PFSK-1 (cell line): ENCODE results near the gene SGO2.

Experiments used
- FOXP2 ChIP-seq: optimal IDR thresholded peaks from 2 replicates; pipeline ENCODE3; 2011; ENCODE audit warnings: borderline replicate concordance, control low read depth, inconsistent platforms; ENCODE audit not compliant: insufficient read depth; ENCODE audit errors: extremely low read length, extremely low read depth
- POLR2AphosphoS5 ChIP-seq: IDR thresholded peaks from 2 replicates; pipeline ENCODE4 v1.6.1; 2012; ENCODE audit warnings: low read depth, mild to moderate bottlenecking, control low read depth, low read length, moderate library complexity
- REST ChIP-seq, 2 experiments: IDR thresholded peaks; 2 replicates each; pipeline versions ENCODE4 v1.6.1 to v1.8.0; 2011 to 2012; ENCODE audit warnings: low read depth in 2 of 2, low read length in 2 of 2, control low read depth in 1 of 2, inconsistent platforms in 1 of 2, mild to moderate bottlenecking in 1 of 2, moderate library complexity in 1 of 2; ENCODE audit not compliant: insufficient read depth in 1 of 2
- SIN3A ChIP-seq: IDR thresholded peaks from 2 replicates; pipeline ENCODE4 v1.6.1; 2012; ENCODE audit warnings: mild to moderate bottlenecking, low read length, moderate library complexity, borderline replicate concordance; ENCODE audit not compliant: insufficient read depth
- TAF1 ChIP-seq: IDR thresholded peaks from 2 replicates; pipeline ENCODE4 v1.6.1; 2012; ENCODE audit warnings: low read length, control low read depth, borderline replicate concordance; ENCODE audit not compliant: insufficient read depth

Gene SGO2

GRCh38 chr2:200523158-200523557, 2.8 kb upstream of the SGO2 start:
- no peak for TF ChIP-seq SIN3A
- no peak for TF ChIP-seq TAF1
- no peak for TF ChIP-seq REST (IDR thresholded peaks at IDR 0.05; ENCODE audit: insufficient read depth in 1 of 2, low read depth in 2 of 2, low read length in 2 of 2)
- no peak for TF ChIP-seq FOXP2
- no peak for TF ChIP-seq POLR2AphosphoS5

- no peak for TF ChIP-seq TAF1
These were observed 2.4 kb upstream of the SGO2 start for GRCh38 chr2:200523604-200524003.

- no peak for TF ChIP-seq FOXP2
- TF ChIP-seq REST (IDR thresholded peaks at IDR 0.05; ENCODE audit: insufficient read depth in 1 of 2, low read depth in 2 of 2, low read length in 2 of 2) = no peak
- no peak for TF ChIP-seq TAF1
- no peak for TF ChIP-seq POLR2AphosphoS5
- TF ChIP-seq SIN3A = no peak
These were observed 941 bp upstream of the SGO2 start for GRCh38 chr2:200525066-200525465.

- no peak for TF ChIP-seq SIN3A
- no peak for TF ChIP-seq POLR2AphosphoS5
- TF ChIP-seq FOXP2 = no peak
- no peak for TF ChIP-seq TAF1
- no peak for TF ChIP-seq REST (IDR thresholded peaks at IDR 0.05; ENCODE audit: insufficient read depth in 1 of 2, low read depth in 2 of 2, low read length in 2 of 2)
These were observed 491 bp upstream of the SGO2 start for GRCh38 chr2:200525551-200525881.

- TF ChIP-seq REST (IDR thresholded peaks at IDR 0.05; ENCODE audit: insufficient read depth in 1 of 2, low read depth in 2 of 2, low read length in 2 of 2) = no peak
- TF ChIP-seq FOXP2 = no peak
- TF ChIP-seq SIN3A = no peak
- no peak for TF ChIP-seq POLR2AphosphoS5
- TF ChIP-seq TAF1 = no peak
These were observed 2.2 kb downstream of the SGO2 start for GRCh38 chr2:200528228-200528627.

GRCh38 chr2:200533754-200534153, 7.7 kb downstream of the SGO2 start:
- TF ChIP-seq FOXP2 = no peak
- no peak for TF ChIP-seq TAF1
- no peak for TF ChIP-seq POLR2AphosphoS5
- TF ChIP-seq SIN3A = no peak
- TF ChIP-seq REST (IDR thresholded peaks at IDR 0.05; ENCODE audit: insufficient read depth in 1 of 2, low read depth in 2 of 2, low read length in 2 of 2) = no peak
